GM18499 (cell line): ENCODE measurements around the gene HOMER1.

Source experiments
- ATAC-seq: cut with Tn5 transposase; IDR thresholded peaks from one replicate; pipeline ENCODE4 v1.9.1; 2021; ENCODE audit warnings: moderate number of reproducible peaks; ENCODE audit not compliant: insufficient read depth, unreplicated experiment

The HOMER1 gene

GRCh38 chr5:79491690-79492317 is 22.1 kb downstream of the HOMER1 start:
- no peak for ATAC-seq

DNA sequence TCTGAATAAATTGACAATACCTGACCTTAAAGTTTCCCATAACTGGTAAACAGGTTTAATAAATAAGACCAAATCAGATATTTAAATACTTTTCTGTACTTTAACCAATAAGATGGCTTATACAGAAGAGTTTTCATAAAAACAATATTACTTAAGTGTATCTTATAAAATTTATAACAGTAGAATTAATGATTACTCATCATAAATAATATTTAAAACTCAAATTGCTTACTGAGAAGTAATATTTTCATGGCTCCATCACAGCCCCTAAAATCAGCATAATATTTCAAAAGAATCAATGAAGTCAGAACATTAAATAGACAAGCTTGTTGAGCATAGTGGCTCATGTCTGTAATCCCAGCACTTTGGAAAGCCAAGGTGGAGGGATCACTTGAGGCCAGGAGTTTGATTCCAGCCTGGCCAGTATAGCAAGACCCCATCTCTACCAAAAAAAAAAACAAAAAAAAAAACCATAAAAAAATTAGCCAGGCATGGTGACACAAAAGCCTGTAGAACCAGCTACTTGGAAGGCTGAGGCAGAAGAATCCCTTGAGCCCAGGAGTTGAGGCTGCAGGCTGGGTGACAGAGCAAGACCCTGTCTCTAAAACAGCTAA is 23.5 kb downstream of the HOMER1 start:
- ATAC-seq: no peak

- ATAC-seq: no peak
Measured at GRCh38 chr5:79489773-79490172, 24.2 kb downstream of the HOMER1 start.

DNA sequence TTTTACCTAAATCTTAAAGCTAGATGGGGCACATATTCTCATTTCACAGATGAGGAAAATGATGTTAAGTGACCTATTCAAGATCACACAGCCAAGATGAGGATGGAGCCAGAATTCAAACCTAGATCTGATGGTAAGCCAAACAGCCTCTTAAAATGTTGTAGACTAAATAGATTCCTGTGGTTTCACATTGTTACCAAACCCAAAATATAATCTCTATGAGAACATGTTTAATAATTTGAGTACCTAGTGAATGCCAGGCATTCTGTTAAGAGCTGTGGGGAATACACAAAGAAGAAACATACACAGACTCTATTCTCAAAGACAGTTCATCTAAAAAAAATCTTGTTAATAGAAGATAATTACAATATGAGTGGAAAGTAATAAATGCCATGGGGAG is 25.2 kb downstream of the HOMER1 start:
- no peak for ATAC-seq

- no peak for ATAC-seq
Measured at GRCh38 chr5:79488058-79488457, 25.9 kb downstream of the HOMER1 start.

- no peak for ATAC-seq
Measured at GRCh38 chr5:79487251-79487650, 26.7 kb downstream of the HOMER1 start.

DNA sequence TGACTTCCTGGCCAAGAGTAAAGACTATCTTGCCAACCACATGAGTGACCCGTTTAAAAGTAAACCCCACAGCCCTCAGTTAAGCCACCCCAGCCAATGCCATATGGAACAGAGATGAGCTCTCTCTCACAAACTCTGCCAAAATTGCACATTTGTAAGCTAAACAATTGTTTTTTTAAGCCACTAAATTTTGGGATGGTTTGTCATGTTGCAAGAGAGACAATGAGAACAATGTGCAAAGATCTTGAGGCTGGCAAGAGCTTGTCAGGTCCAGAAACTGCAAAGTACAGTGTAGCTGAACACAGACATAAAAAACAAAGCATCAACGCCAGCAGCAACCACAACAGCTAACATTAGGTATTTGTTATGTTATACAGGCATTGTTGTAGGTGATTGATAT is 27.8 kb downstream of the HOMER1 start:
- no peak for ATAC-seq

GRCh38 chr5:79484731-79485130 is 29.2 kb downstream of the HOMER1 start:
- ATAC-seq: no peak

- ATAC-seq: no peak
Measured at GRCh38 chr5:79481574-79481973, 32.4 kb downstream of the HOMER1 start.

GRCh38 chr5:79480991-79481390 is 32.9 kb downstream of the HOMER1 start:
- no peak for ATAC-seq

GRCh38 chr5:79475152-79475466 is 38.8 kb downstream of the HOMER1 start:
- ATAC-seq: no peak

DNA sequence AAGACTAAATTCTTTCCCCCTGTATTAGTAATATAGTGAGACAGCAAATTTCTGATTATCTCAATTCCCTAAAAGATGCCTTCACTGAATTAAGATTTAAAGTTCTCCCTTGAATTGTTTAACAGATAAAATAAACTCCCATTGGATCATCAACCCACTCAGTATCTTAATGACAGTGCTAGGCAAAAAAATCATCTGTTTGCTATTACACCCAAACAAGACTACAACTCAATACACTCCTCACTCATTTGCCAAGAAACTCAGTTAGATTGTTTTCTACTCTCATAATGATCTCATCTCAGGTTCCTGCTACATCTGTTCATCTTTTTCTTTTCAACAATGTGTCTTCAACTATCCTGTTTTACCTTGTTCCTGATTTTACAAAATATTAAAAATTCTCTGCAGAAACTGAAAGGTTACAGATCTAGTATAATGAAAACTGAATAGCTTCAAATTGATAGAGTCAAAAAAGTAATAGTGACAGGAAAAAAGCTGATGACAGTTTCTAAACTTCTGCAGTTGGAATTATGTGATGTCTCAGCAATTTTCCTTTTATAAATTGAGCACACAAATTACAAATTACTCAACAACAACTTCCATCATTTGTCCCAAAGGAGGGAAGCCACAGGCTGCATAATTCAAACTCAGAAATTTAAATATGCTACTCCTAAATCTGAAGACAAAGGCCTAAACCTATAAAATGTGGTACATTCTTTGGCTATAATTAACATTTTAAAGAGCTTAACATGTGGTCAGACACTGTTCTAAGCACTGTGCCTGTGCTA is 39.4 kb downstream of the HOMER1 start:
- ATAC-seq: no peak

GRCh38 chr5:79471556-79471955 is 42.4 kb downstream of the HOMER1 start:
- ATAC-seq: no peak

DNA sequence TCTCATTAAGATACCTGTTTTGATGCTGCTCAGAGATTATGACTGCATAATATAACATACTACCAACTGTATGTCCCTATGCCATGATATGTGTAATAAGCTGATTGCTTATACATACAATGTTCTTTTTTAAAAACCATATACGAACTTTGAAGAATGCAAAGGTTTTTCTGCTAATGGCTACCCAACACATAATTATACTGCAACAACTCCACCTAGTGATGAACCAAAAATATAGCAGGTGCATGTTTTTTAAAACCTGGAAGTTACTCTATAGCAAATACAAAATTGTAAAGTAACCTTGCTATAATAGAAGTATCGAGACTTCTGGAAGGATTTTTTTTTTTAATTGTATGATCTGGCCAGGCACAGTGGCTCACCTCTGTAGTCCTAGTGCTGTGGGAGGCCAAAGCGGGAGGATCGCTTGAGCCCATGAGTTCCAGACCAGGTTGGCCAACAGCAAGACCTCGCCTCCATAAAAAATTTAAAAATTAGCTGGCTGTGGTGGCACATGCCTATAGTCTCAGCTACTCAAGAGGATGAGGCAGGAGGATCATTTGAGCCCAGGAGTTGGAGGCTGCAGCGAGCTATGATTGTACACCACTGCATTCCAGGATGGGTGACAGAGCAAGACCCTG is 49.1 kb downstream of the HOMER1 start:
- ATAC-seq: no peak

DNA sequence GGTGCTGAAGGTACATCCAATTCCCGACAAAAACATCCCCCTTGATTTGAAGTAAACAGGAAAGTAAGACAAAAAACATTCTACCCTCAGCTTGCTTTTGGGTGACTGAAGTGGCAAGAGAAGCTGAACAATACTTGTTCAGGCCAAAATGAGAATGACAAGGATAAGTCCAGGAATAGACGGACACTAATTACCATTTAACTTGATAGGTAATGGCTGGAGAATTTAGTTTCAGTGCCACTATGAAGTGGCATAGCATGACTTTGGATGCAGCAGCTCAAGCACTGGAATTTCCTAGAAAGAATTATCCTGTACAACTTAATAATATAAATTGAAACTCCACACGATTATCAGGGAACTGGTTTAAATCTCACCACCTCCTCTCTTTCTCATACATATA is 49.7 kb downstream of the HOMER1 start:
- ATAC-seq: no peak

DNA sequence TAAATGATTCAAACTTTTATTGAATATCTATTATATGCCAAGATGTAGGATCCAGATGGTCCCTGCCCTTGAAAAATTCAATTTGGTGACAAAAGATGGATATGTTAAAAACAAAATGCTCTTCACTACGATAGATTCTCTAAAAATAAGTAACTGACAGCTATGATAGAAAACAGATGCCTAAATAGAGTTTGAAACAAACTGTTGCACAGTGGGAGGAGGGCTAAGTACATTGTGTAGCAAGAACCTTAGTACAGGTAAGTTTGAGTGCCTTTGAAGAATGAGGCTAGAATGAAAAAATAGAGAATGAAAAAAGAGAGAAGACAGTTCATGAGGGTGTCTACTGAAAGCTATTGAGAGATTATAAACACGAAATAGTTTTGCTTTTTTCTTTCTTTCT is 54.3 kb downstream of the HOMER1 start:
- no peak for ATAC-seq

GRCh38 chr5:79456890-79457583 is 56.9 kb downstream of the HOMER1 start:
- no peak for ATAC-seq

- ATAC-seq: no peak
Measured at GRCh38 chr5:79456400-79456799, 57.5 kb downstream of the HOMER1 start.

DNA sequence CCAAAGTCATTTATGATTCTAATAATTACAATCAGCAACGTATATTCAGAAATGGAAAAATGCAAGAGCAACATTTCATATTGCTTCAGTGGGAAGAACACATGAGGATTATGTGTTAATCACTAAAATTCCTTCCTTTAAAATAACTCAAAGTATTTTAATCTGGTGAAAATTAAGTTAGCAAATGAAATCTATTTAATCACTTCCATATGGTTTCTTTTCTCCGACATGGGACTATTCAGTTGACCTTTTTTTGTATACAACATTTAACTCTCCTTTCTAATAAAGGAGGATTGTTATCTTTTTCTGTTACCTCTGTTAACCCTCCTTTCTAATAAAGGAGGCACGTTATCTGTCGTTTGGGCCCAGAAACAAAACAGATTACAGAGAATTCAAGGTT is 59.9 kb downstream of the HOMER1 start:
- ATAC-seq: no peak

GRCh38 chr5:79448336-79448735 is 65.6 kb downstream of the HOMER1 start:
- no peak for ATAC-seq

GRCh38 chr5:79436821-79437220 is 77.1 kb downstream of the HOMER1 start:
- ATAC-seq: no peak
